Activated T-cell treated with anti-CD3 and anti-CD28 coated beads for 4 hours (primary cell): Measurements from ENCODE around the gene NCKIPSD.
A peak's percentile ranks its signal among the peaks of the same experiment; 100 is the strongest.

ENCODE experiments used
- DNase-seq: peaks from one replicate; pipeline ENCODE4 v3.0.0-alpha.2; 2020

NCKIPSD gene

GRCh38 chr3:48642605-48643004, 43.1 kb downstream of the NCKIPSD start:
- no peak for DNase-seq

DNA sequence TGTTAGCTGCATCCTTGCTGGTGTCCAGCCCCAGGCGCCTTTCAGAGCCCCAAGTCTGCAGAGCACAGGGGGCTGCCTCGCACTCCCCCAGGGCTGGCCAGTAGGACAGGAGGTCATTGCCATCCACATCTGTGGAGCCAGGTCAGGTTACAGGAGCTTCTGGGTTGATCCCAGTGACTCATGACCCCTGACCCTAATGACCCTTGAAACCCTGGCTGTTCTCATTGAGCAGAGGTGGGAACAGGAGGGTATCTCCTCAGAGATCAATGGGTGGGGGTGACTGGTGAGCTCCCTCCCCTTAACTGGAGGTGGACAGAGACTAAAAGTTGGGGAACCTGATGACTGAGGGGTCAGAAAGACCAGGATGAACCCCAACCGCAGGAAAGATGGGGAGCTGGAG, 44.3 kb downstream of the NCKIPSD start:
- no peak for DNase-seq

- no peak for DNase-seq
These were observed 45.6 kb downstream of the NCKIPSD start for GRCh38 chr3:48639944-48640606.

DNA sequence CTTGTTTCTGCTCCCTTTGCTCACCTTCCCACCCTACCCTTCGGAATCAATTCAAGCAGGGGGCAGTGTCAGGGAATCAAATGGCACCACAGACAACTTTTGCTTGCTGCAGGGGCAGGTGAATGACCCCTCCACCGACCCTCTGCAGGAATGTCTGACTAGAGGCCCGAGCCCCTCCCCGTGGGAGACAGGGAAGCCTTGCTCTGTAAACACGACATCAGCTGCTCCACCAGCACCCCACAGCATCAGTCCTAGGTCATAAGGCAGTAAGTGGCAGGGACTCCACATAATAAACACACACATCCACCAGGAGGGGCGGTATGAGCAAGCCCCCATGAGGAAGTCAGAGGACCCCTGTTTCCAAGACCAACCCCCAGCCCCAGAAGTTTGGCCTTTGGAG, 48.4 kb downstream of the NCKIPSD start:
- DNase-seq, result no peak

GRCh38 chr3:48636149-48636655, 49.5 kb downstream of the NCKIPSD start:
- no peak for DNase-seq

- peak; percentile 85 for DNase-seq
These were observed 50.3 kb downstream of the NCKIPSD start, which contains the start of gene SLC26A6 for GRCh38 chr3:48635222-48636021. Gene SLC26A6, minus strand, starts transcription at chr3:48635461. Its CDS starts 68 bp downstream, at chr3:48635393.

GRCh38 chr3:48634661-48635221, 51.0 kb downstream of the NCKIPSD start:
- peak; percentile 59 for DNase-seq

GRCh38 chr3:48633743-48634142, 52.0 kb downstream of the NCKIPSD start:
- DNase-seq, result no peak

DNA sequence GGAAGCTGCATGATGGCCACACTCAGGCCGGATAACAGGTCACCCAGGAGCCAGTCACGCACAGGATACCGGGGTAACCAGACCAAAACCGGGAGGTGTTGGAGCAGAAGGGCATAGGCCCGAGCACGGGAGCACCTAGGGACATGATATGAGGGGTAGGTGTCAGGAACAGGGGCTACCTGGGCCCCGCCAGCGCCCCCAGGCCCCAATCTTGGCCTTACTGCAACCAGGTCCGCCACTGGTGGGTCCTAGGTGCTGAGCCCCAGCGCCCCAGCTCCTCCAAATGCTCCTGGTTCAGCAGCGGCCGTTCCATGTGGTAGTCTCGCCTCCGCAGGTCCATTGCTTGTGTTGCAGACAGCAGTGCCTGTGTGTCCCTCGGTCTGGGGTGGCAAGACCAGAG, 52.5 kb downstream of the NCKIPSD start:
- no peak for DNase-seq

- DNase-seq, result no peak
These were observed 53.9 kb downstream of the NCKIPSD start for GRCh38 chr3:48631516-48632448.

- no peak for DNase-seq
These were observed 54.9 kb downstream of the NCKIPSD start for GRCh38 chr3:48630833-48631232.

- no peak for DNase-seq
These were observed 55.3 kb downstream of the NCKIPSD start for GRCh38 chr3:48630407-48630806.

- DNase-seq, result no peak
These were observed 55.8 kb downstream of the NCKIPSD start for GRCh38 chr3:48629894-48630293.

- DNase-seq, result no peak
These were observed 57.3 kb downstream of the NCKIPSD start for GRCh38 chr3:48628277-48629017.

- DNase-seq, result no peak
These were observed 60.1 kb downstream of the NCKIPSD start for GRCh38 chr3:48625600-48625999.

GRCh38 chr3:48624767-48625166, 60.9 kb downstream of the NCKIPSD start:
- no peak for DNase-seq

GRCh38 chr3:48623851-48624547, 61.7 kb downstream of the NCKIPSD start:
- no peak for DNase-seq
